Measurements from ENCODE around the gene KLK11.

The KLK11 gene, protein sequence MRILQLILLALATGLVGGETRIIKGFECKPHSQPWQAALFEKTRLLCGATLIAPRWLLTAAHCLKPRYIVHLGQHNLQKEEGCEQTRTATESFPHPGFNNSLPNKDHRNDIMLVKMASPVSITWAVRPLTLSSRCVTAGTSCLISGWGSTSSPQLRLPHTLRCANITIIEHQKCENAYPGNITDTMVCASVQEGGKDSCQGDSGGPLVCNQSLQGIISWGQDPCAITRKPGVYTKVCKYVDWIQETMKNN

DNA sequence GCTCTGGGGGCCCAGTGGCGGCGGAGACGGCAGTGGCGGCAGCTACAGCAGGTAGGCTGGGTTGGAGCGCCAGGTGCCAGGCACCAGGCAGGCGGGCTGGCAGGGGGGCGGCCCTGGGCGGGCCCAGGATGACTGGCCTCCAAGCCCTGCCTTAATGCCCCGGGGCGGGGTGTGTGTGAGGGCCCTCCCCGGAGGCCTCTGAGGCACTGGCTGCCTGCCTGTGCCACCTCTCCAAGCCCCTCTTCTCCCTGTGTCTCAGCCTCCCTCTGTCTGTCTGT lies at the start of gene KLK11:
Gene KLK11, minus strand, starts transcription at position 63 of the 278 bp plus-strand sequence. CDS start 985 bp downstream, outside the sequence.
- no peak for DNase-seq

DNA sequence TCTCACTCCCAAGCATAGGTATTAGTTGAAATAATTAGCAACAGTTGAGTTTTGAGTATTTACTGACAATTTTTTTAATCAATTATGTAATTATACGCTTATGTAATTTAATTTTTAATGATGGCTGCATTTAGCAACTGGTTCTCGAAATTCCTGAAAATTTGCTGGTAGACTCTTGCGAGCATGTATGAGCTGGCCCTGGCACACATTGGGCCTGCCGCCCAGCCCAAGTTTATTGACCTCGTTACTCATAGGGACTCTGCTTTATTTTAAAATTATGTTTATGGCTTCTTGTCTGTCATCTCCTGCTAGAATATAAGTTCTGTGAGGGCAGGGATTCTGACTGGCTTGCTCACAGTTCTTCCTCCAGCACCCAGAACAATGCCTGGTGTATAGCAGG lies 49.6 kb upstream of the KLK11 start:
- DNase-seq: no peak

DNA sequence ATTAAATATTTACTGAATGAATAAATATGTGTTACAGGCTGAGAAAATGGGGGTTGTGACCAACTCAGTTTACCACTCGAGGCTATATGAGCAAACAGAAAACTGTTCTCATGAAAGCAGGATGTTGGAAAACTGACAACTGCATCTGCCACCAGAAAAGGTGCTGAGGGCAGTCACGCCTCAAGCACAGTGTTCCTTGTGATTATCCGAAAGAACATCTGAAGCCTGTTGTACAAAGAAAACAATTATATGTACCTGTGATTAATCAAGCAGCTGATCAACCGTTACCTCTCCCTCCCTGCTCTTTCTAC lies 44.6 kb upstream of the KLK11 start:
- DNase-seq: no peak

DNA sequence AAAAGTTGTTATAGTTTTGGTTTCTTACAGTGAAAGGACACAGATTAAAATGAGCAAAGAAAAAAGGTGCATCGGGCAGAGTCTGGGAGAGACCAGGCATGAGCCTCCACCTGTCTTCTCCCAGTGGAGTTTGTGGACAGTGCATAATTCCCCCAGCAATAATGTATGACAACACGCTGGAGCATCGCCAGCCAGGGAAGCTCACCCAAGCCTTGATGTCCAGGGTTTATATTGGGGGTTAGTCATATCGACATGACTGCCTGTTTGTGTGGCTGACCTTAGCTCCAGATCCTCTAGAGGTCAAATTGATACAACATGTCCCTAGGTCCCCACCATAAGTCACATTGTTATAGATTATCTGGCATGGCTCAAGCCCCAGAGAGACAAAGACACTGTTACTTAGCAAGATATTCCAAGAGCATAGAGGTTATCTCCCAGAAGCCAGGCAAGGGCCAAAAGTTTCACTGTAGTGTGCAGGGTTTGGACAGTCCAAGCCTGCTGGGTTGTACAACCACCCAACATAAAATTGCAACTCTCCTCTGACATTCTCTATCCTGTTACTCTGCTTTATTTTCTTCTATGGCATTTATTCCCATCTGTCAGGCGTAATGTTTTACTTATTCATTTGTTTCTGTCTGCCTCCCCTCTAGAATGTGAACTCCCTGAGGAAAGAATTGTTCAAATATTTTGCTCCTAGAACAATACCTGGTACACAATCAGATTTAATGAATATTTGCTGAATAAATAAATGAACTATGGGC lies 44.1 kb upstream of the KLK11 start:
- no peak for DNase-seq

DNA sequence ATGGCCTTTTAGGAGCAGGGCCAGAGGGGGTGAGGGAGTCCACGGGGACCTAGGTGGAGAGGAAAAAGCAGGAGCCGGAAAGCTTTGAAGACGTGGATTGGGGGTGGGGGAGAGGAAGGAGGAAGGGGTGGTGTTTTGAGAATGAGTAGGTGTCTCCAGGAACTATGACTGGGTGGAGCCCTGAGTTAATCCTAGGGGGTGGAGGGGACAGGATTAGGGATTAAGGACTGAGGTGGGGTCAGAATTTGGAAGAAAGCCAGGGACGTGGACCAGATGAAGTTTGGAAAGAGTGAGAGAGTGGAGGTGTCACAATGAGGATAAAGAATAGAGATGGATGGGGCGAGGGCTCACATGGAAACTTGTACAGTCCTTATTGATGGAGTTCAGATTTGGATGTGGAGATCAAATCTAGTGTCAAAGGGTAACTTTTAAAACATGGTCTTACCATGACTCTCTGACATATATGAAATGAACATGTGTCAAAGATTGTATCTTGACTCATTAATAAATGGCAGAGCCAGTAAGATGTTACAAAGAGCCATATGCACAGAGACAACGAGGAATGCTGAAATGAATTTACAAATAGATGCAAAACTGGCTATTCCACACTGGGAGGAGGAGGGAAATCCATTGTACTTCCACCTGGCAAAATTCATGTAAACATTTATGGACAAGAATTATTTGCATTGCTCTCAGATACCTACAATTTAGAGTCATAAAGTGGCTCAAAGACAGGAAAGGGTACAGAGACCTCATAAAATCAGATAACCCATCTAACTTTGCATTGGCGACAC lies 40.2 kb upstream of the KLK11 start:
- DNase-seq: no peak

DNA sequence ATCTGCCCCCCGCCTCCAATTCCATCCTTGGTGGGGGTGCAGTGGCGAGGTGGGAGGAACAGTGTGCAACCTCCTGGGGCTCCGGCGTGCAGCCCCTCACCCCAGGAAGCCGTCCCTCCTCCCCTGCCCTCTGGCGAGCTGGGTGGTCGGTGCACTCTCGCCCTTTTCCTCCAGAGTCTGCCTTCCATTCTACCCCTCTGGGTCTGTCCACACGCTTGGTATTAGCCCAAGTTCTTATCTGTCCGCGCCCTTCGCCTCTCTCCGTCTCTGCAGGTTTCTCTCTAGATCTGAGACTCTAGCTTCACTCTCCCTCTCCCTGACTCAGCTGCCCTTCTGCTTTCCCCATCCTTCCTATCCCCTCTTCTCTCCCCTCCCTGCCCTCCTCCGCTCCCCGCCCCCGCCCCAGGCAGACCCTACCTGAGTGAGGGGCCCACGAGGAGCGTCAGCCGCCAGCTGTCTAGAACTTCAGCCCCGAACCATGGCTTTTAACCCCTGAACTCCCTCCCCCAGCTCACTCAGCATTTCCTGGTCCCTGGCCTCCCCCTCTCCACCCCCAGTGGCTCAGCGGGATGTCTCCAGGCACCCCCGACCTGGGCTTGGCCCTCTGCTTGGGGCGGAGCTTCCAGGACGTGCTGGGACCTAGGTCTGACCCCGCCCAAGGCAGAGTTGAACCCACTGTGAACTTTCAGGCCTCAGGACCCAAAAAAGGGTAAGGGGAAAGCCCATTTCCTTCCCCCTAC lies 39.0 kb upstream of the KLK11 start:
- no peak for DNase-seq

DNA sequence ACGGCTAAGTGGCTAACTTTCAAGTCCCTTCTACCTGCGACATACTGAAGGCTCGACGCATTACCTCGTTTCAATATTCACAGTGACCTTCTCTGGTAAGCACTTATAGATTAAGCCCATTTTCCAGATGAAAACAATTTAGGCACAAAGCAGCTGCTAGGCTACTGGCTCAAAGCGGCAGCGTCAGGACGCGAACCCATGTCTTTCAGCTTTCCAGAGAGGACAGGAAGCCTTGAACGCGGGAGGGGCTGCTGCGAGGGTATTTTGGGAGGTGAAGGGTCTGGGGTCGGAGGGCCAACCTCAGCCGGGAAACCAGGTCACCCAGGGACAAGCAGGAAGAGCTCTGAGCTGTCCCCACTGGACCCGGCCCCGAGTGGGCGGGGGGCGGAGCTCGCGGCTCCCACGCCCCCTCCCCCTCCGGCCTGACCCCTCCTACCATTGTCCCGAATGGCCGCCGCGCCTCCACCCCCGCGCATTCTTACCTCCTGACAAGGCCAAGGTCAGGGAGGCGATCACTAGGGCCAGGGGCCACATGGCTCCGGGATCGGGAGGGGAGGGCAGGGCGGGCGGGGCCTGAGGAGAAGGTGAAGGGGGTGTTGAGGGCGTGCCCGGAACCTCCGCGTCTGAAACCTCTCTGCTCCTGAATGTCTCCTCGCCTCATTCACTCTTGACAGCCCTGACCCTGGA lies 38.3 kb upstream of the KLK11 start, which contains the start of gene KLK13:
Gene KLK13, minus strand, starts transcription at position 559 of the 687 bp plus-strand sequence. Its CDS starts 25 bp downstream, at position 534.
- no peak for DNase-seq

DNA sequence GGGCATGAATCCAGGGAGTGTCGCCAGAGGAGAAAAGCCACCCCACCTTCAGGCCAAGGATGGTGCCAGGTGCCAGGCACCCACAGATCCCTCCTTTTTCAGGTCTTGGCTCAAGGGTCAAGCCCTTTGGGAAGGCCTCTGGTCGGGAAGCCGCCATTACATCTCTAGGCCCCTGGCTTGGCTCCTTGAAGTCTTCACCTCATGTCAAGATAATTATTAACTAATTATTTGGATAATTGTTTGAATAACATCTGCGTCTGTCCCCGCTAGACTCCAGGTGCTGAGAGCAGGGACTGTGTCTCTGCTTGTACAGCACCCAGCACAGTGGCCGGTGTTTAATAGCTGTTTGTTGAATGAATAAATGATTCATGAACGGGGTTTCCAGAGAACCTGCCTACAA lies 37.2 kb upstream of the KLK11 start:
- no peak for DNase-seq

DNA sequence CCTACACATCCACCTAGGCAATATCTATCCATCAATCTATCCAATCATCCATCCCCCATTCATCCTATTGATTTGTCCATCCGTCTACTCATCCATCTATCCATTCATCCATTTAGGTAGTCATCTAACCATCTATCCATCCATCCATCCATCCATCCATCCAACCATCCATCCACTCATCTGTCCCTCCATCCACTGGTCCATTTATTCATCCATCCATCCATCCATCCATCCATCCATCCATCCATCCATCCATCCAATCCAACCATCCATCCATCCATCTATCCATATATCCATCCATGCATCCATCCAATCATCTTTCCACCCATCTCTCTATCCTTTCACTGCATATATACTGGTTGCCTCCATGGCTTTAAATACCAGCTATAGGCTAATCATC lies 34.6 kb upstream of the KLK11 start:
- DNase-seq: no peak

DNA sequence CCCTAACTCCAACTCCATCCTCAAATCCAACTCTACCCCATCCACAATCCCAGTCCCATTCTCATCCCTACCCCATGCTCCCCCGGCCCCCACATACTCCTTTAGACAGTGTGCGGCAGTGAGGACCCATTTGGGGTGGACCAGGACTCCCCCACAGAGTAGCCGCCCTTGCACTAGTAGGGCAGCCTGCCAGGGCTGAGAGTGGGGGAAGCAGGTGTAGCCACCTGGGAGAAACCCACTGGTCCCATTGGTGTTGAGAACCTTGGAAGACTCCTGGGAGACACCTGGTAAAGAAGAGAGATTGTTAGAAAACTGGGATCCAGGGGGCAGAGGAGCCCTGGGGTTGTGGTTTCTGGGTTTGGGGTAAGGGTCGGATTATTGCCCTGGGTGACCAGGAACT lies 33.9 kb upstream of the KLK11 start:
- DNase-seq: no peak

DNA sequence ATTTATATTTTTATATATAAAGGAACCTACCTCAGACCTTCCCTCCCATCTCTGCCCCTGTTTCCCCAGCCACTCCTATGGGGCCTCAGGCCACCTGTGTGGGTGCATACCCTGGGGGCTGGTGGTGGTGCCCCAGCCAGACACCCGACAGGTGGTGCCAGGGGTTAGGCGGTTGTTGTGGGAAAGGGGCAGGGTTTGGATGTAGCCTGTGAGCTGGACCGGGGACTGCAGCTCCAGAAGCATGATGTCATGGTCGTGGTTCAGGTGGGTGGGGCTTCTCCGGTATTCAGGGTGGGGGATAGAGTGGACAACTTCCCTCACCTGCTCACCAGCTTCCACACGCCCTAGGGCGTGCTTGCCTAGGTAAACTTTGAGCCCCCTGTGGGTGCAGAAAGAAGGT lies 33.3 kb upstream of the KLK11 start:
- DNase-seq: no peak

DNA sequence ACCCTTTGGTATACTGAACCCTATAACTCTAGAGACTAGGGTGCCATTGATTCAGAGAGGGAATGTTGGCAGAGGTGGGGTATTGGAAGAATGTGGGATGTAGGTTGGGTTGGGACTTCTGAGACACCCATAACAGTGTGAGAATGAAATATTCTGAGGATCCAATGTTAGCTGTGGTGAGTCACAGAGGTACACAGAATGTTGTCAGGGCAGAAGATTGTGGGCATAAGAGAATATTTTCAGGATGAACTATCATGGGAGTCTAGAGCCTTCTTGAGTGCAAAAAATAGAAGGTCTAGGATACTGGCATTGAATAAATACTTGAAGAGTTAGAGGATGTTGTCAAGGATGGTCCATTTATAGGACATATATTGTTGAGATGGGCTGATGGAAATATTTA lies 29.4 kb upstream of the KLK11 start:
- no peak for DNase-seq

DNA sequence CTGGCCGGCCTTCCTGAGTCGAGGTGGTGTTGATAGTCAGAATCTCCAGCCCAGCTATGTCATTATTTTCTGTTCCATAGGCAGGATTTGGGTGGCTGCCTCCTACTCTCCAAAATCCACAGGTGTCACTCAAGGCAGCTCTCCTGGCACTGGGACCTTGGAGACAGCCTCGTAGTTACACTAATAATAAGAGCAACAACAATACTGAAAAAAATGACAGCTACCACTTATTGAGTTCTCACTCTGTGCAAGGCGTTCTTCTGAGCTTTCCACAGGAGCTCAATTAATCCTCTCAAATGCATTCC lies 20.6 kb upstream of the KLK11 start:
- no peak for DNase-seq

DNA sequence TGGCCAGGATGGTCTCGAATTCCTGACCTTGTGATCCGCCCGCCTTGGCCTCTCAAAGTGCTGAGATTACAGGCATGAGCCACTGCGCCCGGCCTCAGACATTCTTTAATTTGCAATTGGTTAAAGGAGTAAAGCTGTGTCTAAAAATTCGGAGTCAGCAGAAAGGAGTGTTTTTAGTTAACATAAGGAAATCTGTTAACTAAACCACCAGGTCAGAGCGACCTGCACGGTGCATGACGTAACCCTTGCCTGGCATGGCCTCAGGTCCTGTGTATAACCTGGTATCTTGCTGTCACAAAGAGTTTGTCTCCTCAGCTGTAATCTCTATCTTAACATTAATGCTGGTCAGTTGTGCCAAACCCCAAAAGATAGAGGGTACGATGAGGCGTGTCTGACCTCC lies 17.9 kb upstream of the KLK11 start:
- no peak for DNase-seq

DNA sequence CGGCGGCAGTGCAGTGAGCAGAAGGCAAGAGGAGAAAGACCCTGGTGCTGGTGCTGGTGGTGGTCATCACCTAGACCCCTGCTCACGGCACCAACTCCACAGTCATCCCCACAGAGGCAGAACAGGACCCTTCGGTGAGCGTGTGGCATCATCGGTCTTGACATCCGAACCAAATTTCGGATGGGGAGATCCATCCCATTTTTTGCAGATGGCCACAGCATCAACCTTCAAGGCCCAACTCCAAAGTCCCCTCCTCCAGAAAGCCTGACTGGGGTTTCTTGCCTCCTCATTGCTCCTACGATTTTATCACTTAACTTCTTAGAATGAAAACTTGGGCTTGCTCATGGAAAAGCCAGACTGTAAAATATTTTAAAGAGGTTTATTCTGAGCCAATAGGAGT lies 17.1 kb upstream of the KLK11 start:
- no peak for DNase-seq

DNA sequence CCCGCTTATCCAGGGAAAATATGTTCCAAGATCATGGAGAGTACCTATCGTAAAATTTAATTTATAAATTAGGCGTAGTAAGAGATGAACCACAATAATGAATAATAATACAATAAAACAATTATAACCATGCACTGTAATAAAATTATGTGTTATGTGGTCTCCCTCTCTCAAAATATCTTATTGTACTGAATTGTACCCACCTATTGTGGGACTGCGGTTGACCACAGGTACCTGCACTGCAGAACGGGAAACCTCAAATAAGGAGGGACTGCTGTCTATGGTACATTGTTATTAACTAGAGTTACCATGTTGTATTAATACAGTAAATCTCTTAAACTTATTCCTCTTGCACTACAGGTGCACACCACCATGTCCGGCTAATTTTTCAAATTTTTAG lies 13.7 kb upstream of the KLK11 start:
- no peak for DNase-seq

DNA sequence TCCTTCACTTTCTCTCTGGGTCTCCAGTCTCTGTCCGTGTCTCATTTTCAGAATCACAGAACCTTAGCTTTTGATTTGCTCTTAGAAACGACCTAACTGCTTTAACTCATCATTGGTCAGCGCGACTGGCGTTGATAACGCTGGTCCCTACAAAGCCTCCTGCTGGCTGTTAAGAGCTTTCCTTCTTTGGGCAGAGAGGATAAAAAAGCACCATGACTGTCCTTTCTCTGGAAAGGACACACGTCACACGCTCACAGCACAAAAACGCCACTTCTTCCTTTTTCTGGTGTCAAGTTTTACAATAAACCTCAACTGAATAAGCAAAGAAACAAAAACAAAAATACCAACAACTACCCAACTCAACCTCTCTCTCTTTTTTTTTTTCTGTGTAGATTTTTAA lies 10.1 kb upstream of the KLK11 start:
- no peak for DNase-seq

DNA sequence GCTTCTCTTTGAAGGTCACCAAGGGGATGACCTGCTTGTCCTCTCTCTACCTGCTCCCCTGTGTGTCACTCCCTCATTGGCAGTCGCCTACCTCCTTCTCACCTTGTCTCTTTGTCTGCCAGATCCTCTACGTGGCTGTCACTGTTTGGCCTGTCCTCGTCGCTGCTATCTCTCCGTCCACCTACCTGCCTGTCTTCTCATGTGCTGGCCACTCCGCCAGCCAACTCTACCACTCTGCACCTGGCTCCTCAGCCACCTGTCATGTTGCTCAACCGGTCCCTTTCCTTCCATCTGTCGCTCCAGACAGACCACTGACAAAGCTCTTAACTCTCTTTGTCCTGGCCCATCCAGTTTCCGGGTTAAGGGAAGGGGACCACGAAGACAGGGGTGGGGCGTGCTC lies 8.3 kb upstream of the KLK11 start, which contains the start of gene KLK12:
Gene KLK12, minus strand, starts transcription at position 299 of the 400 bp plus-strand sequence. CDS start 381 bp downstream, outside the sequence.
- DNase-seq: no peak

DNA sequence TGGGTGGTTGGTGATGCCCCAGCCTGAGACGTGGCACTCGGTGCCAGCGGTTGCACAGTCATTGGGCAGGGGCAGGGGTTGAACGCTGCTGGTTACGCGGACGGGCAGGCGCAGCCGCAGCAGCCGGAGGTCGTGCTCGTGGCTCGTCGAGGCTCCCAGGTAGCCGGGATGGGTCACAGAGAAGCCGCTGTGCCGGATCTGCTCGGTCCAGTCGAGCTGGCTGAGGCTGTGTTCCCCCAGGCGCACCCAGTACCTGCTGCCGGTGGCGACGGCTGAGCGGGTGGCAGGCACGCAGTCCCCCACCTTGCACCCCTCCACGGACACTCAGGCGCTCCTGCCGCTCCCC lies 5.4 kb upstream of the KLK11 start:
- no peak for DNase-seq

DNA sequence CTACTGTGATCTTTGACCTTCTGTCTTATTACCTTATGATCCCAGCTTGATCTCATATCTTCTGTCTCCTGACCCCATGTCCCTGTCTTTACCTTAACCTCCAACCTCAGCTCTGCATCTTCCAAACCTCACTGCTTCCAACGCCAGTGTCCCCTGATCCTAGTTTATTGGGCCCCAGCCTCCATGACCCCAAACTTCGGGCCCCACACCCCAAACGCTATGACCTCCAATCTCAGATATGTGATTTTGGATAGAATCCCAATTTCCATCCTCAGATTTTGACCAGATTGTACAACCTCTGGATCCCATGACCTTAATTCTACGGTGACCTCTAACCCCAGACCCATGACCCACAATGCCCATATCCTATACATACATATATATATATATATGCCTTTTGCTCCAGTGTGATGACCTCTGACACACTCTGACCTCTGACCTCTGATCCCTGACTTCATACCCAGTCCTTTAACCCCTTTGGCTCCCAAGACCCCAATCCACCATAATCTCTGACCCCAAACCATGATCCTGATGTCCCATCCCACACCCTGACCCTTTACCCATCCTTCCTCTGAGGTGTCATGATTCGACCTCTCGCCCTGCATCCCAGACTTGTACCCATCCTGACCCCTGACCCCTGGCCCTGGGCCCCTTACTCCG lies 4.9 kb upstream of the KLK11 start:
- no peak for DNase-seq

DNA sequence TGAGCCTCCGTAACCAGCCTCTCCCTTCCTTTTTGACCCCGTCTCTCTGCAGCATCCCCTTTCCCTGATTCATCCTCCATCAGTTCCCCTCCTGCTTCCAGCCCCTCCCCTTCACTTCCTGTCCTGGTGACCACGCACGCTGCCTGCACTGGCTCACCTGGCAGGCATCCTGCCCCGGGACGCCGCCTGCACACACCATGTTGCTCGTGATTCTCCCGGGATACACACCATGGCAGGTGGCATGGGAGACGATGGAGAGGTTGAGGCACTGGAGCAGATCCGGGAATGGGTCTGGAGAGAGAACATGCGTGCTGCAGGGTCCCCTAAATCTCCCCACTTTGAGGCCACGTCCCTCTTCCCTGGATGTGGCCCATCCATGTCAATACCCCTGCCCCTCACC lies 4.2 kb upstream of the KLK11 start:
- no peak for DNase-seq

DNA sequence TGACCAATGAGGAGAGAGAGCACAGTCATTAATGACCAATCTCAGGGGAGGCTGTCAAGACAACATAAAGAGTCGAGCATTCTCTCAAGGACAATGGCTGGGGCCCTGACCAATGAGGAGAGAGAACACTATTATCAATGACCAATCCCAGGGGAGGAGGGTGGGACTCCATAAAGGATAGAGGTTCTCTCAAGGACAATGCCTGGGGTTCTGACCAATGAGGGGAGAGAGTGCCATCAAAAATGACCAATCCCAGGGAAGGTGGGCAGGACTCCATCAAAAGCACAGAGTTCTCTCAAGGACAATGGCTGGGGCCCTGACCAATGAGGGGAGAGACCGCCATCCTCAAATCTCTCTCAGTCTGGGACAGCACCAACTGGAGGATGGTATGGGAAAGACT lies 3.3 kb upstream of the KLK11 start:
- no peak for DNase-seq

DNA sequence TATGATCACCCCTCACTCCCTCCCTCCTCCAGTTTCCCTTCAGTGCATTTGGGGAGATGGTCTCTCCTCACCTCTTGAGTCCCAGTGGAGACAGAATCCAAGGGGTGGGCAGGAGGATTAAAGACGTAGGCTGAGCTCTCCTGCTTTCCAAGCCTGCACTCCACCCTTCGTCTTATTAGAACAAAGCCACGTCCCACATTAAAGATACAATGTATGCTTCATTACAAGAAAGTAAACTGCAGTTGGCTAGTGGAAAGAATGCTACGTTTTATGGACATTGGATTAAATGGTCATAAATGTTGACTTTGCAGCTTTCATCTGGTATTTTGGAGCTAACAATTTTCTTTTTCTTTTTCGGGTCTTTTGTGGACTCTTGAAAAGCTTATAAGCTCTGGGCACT lies 1.5 kb upstream of the KLK11 start:
- no peak for DNase-seq

Measured in T1000 (cell line).